ENCODE measurements around the gene PRIM2. TPM values are rescaled to one million over a fixed set of nuclear protein-coding genes. Genes with fewer than 3 reads are reported as not detected.

The PRIM2 gene
- total and polyA plus RNA-seq, 10 of the 15 experiments (the other 5 are each of a cell fraction or from before 2014, with no cell fraction given), result 13.2 to 38.6 (median 25.1) TPM

GRCh38 chr6:57305761-57306160 lies 11.7 kb upstream of the PRIM2 start:
- H4K20me1 ChIP-seq (ENCODE audit: control insufficient read depth, insufficient read depth), result no peaks in the 10 kb centered on the region
- FAIRE-seq, result no peak
- CTCF ChIA-PET, result interaction anchor here (1.1 to 1.6 kb wide), 3 partner anchors 10 to 403 kb away, joined by 3 to 6 read pairs (median 5); no protein-coding TSS in a partner anchor
- POLR2A ChIA-PET, result no interaction called here
- BruUV-seq (replicated peaks), result no TSS peak
- 70% methylated on average over 2 of the region's 2 CpGs for WGBS (ENCODE audit: insufficient coverage, insufficient replicate concordance, low lambda C conversion rate, missing lambda C conversion rate)
- H3K4me2 ChIP-seq (ENCODE audit: control insufficient read depth, insufficient read depth), result no peak overlapping the region
- DNase-seq (ENCODE audit: low read depth, low spot score), result no peak
- H3K4me3 ChIP-seq, result no peak overlapping the region
- no peak for ATAC-seq
- H3K4me1 ChIP-seq (ENCODE audit: control insufficient read depth, insufficient read depth, low read length), result no peaks in the 10 kb centered on the region
- no peak overlapping the region for H2AFZ ChIP-seq (ENCODE audit: control insufficient read depth, low read depth, low read length)
- H3K9ac ChIP-seq (ENCODE audit: control insufficient read depth, insufficient read depth, low read length), result no peak overlapping the region
- SMC1A ChIA-PET (ENCODE audit: uncharacterized antibody, unreplicated experiment), result interaction anchor here (0.9 to 1.5 kb wide), 5 partner anchors 10 to 401 kb away, joined by 3 to 4 read pairs (median 3); partner anchors contain the start of gene PRIM2
- intact Hi-C loops (cut with micrococcal nuclease; ENCODE audit: unreplicated experiment), result no loop called here
- in situ Hi-C loops (cut with MboI), result no loop called here
- H3K27ac ChIP-seq (ENCODE audit: control insufficient read depth, insufficient read depth), result no peak overlapping the region
- no peaks in the 10 kb centered on the region for H3K27me3 ChIP-seq (replicated peaks in 1 of 2; ENCODE audit: control insufficient read depth in 2 of 2, insufficient read depth in 2 of 2, low read length in 1 of 2)
- H3K36me3 ChIP-seq (ENCODE audit: control insufficient read depth in 2 of 2, insufficient read depth in 2 of 2, low read length in 1 of 2), result no peaks in the 10 kb centered on the region
- H3K9me3 ChIP-seq (replicated peaks; ENCODE audit: control insufficient read depth, insufficient read depth, low read length), result no peaks in the 10 kb centered on the region
- no peaks in the 10 kb centered on the region for H3K79me2 ChIP-seq (ENCODE audit: control insufficient read depth, insufficient read depth, low read length)
- TF ChIP-seq, protein P1, sequence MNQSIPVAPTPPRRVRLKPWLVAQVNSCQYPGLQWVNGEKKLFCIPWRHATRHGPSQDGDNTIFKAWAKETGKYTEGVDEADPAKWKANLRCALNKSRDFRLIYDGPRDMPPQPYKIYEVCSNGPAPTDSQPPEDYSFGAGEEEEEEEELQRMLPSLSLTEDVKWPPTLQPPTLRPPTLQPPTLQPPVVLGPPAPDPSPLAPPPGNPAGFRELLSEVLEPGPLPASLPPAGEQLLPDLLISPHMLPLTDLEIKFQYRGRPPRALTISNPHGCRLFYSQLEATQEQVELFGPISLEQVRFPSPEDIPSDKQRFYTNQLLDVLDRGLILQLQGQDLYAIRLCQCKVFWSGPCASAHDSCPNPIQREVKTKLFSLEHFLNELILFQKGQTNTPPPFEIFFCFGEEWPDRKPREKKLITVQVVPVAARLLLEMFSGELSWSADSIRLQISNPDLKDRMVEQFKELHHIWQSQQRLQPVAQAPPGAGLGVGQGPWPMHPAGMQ (IDR thresholded peaks at IDR 0.05; ENCODE audit: borderline replicate concordance), result no peak
- no peak for TF ChIP-seq BRCA1 (IDR thresholded peaks at IDR 0.05; ENCODE audit: low read depth, low read length)
- RAD21 ChIA-PET (ENCODE audit: unreplicated experiment), result no interaction called here

DNA sequence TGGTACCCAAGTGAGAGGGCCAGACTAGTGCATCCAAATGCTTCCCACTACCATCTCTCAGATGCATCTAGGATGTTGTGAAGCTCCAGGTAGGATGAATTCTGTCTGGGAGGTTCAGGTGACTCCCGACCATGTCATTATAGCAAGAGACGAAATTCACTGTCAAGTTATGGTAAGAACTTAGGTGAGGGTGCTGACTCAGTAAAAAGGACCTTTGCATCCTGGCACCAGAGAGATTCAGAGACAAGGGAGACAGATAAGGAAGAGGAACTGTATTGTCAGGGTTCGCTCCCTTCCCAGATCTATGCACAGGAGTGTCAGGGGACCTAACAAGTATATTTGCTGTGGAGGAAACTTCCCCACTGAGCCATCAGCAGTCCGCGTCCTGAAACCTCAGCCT lies 11.2 kb upstream of the PRIM2 start:
- intact Hi-C loops (cut with micrococcal nuclease; ENCODE audit: unreplicated experiment) (no loop called here), in situ Hi-C loops (cut with MboI) (no loop called here)
- no peak overlapping the region for H3K9ac ChIP-seq (ENCODE audit: control insufficient read depth, insufficient read depth, low read length)
- CTCF ChIA-PET, result interaction anchor here (1.1 to 1.6 kb wide), 3 partner anchors 10 to 403 kb away, joined by 3 to 6 read pairs (median 5); no protein-coding TSS in a partner anchor
- H3K27me3 ChIP-seq (replicated peaks in 1 of 2; ENCODE audit: control insufficient read depth in 2 of 2, insufficient read depth in 2 of 2, low read length in 1 of 2), result no peaks in the 10 kb centered on the region
- H3K79me2 ChIP-seq (ENCODE audit: control insufficient read depth, insufficient read depth, low read length), result no peaks in the 10 kb centered on the region
- ATAC-seq (no peak), FAIRE-seq (no peak), DNase-seq (ENCODE audit: low read depth, low spot score) (no peak)
- POLR2A ChIA-PET, result no interaction called here
- H3K4me3 ChIP-seq, result no peak overlapping the region
- H3K36me3 ChIP-seq (ENCODE audit: control insufficient read depth in 2 of 2, insufficient read depth in 2 of 2, low read length in 1 of 2), result no peaks in the 10 kb centered on the region
- no peaks in the 10 kb centered on the region for H3K4me1 ChIP-seq (ENCODE audit: control insufficient read depth, insufficient read depth, low read length)
- RAD21 ChIA-PET (ENCODE audit: unreplicated experiment), result no interaction called here
- H3K27ac ChIP-seq (ENCODE audit: control insufficient read depth, insufficient read depth), result no peak overlapping the region
- SMC1A ChIA-PET (ENCODE audit: uncharacterized antibody, unreplicated experiment), result interaction anchor here (1.0 to 1.5 kb wide), 3 partner anchors 43 to 402 kb away, joined by 3 read pairs; no protein-coding TSS in a partner anchor
- H3K4me2 ChIP-seq (ENCODE audit: control insufficient read depth, insufficient read depth), result no peak overlapping the region
- 62% methylated on average over 5 of the region's 5 CpGs for WGBS (ENCODE audit: insufficient coverage, insufficient replicate concordance, low lambda C conversion rate, missing lambda C conversion rate)
- no peak overlapping the region for H2AFZ ChIP-seq (ENCODE audit: control insufficient read depth, low read depth, low read length)
- H3K9me3 ChIP-seq (replicated peaks; ENCODE audit: control insufficient read depth, insufficient read depth, low read length), result no peaks in the 10 kb centered on the region
- no TSS peak for BruUV-seq (replicated peaks)
- H4K20me1 ChIP-seq (ENCODE audit: control insufficient read depth, insufficient read depth), result no peaks in the 10 kb centered on the region
- TF ChIP-seq SUZ12 (IDR thresholded peaks at IDR 0.05; ENCODE audit: unreplicated experiment) (no peak), RFX5 (IDR thresholded peaks at IDR 0.05; ENCODE audit: low read depth, low read length) (no peak), POLR2AphosphoS5 (IDR thresholded peaks at IDR 0.05; ENCODE audit: low read length) (no peak), ZNF207 (IDR thresholded peaks at IDR 0.05; ENCODE audit: borderline replicate concordance) (no peak)
- TF ChIP-seq, protein P2, sequence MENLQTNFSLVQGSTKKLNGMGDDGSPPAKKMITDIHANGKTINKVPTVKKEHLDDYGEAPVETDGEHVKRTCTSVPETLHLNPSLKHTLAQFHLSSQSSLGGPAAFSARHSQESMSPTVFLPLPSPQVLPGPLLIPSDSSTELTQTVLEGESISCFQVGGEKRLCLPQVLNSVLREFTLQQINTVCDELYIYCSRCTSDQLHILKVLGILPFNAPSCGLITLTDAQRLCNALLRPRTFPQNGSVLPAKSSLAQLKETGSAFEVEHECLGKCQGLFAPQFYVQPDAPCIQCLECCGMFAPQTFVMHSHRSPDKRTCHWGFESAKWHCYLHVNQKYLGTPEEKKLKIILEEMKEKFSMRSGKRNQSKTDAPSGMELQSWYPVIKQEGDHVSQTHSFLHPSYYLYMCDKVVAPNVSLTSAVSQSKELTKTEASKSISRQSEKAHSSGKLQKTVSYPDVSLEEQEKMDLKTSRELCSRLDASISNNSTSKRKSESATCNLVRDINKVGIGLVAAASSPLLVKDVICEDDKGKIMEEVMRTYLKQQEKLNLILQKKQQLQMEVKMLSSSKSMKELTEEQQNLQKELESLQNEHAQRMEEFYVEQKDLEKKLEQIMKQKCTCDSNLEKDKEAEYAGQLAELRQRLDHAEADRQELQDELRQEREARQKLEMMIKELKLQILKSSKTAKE (IDR thresholded peaks at IDR 0.05; ENCODE audit: low read depth, poor library complexity, severe bottlenecking), result no peak
- TF ChIP-seq, protein P3, sequence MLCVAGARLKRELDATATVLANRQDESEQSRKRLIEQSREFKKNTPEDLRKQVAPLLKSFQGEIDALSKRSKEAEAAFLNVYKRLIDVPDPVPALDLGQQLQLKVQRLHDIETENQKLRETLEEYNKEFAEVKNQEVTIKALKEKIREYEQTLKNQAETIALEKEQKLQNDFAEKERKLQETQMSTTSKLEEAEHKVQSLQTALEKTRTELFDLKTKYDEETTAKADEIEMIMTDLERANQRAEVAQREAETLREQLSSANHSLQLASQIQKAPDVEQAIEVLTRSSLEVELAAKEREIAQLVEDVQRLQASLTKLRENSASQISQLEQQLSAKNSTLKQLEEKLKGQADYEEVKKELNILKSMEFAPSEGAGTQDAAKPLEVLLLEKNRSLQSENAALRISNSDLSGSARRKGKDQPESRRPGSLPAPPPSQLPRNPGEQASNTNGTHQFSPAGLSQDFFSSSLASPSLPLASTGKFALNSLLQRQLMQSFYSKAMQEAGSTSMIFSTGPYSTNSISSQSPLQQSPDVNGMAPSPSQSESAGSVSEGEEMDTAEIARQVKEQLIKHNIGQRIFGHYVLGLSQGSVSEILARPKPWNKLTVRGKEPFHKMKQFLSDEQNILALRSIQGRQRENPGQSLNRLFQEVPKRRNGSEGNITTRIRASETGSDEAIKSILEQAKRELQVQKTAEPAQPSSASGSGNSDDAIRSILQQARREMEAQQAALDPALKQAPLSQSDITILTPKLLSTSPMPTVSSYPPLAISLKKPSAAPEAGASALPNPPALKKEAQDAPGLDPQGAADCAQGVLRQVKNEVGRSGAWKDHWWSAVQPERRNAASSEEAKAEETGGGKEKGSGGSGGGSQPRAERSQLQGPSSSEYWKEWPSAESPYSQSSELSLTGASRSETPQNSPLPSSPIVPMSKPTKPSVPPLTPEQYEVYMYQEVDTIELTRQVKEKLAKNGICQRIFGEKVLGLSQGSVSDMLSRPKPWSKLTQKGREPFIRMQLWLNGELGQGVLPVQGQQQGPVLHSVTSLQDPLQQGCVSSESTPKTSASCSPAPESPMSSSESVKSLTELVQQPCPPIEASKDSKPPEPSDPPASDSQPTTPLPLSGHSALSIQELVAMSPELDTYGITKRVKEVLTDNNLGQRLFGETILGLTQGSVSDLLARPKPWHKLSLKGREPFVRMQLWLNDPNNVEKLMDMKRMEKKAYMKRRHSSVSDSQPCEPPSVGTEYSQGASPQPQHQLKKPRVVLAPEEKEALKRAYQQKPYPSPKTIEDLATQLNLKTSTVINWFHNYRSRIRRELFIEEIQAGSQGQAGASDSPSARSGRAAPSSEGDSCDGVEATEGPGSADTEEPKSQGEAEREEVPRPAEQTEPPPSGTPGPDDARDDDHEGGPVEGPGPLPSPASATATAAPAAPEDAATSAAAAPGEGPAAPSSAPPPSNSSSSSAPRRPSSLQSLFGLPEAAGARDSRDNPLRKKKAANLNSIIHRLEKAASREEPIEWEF (IDR thresholded peaks at IDR 0.05; ENCODE audit: insufficient replicate concordance, low read depth, low read length), result no peak
